ENCODE measurements around the gene REXO5.

REXO5 gene

GRCh38 chr16:20853143-20853542 is 46.8 kb downstream of the REXO5 start:
- in situ Hi-C loops (cut with HindIII; ENCODE audit: low pct_ligation_motif_present, low sequenced_read_pairs) = no loop called here
- Histone ChIP-seq H3K4me3 (ENCODE audit: low read depth, low read length) (no peak overlapping the region), H3K27ac (no peak overlapping the region), H3K36me3 (replicated peaks) (peaks cover 13% of the 10 kb centered on the region), H3K27me3 (replicated peaks) (no peaks in the 10 kb centered on the region)
- TF ChIP-seq CTCF (IDR thresholded peaks at IDR 0.05; ENCODE audit: low read depth, low read length, missing control alignments) = no peak
- DNase-seq = no peak

- no peak overlapping the region for H3K27ac ChIP-seq
- H3K27me3 ChIP-seq (replicated peaks) = no peaks in the 10 kb centered on the region
- TF ChIP-seq CTCF (IDR thresholded peaks at IDR 0.05; ENCODE audit: low read depth, low read length, missing control alignments) = no peak
- in situ Hi-C loops (cut with HindIII; ENCODE audit: low pct_ligation_motif_present, low sequenced_read_pairs) = no loop called here
- H3K36me3 ChIP-seq (replicated peaks) = peaks cover 13% of the 10 kb centered on the region
- no peak overlapping the region for H3K4me3 ChIP-seq (ENCODE audit: low read depth, low read length)
- DNase-seq = no peak
Measured at GRCh38 chr16:20853981-20854620, 47.8 kb downstream of the REXO5 start.

- no peak for DNase-seq
- no peak for TF ChIP-seq CTCF (IDR thresholded peaks at IDR 0.05; ENCODE audit: low read depth, low read length, missing control alignments)
- Histone ChIP-seq H3K36me3 (replicated peaks) (peaks cover 18% of the 10 kb centered on the region), H3K4me3 (ENCODE audit: low read depth, low read length) (no peak overlapping the region), H3K27me3 (replicated peaks) (no peaks in the 10 kb centered on the region), H3K27ac (no peak overlapping the region)
- in situ Hi-C loops (cut with HindIII; ENCODE audit: low pct_ligation_motif_present, low sequenced_read_pairs) = no loop called here
Measured at GRCh38 chr16:20854963-20855362, 48.6 kb downstream of the REXO5 start.

GRCh38 chr16:20857281-20857680 is 51.0 kb downstream of the REXO5 start:
- H3K36me3 ChIP-seq (replicated peaks) = peaks cover 33% of the 10 kb centered on the region
- in situ Hi-C loops (cut with HindIII; ENCODE audit: low pct_ligation_motif_present, low sequenced_read_pairs) = no loop called here
- no peak for DNase-seq
- no peak for TF ChIP-seq CTCF (IDR thresholded peaks at IDR 0.05; ENCODE audit: low read depth, low read length, missing control alignments)
- H3K27me3 ChIP-seq (replicated peaks) = no peaks in the 10 kb centered on the region
- no peak overlapping the region for H3K4me3 ChIP-seq (ENCODE audit: low read depth, low read length)
- H3K27ac ChIP-seq = no peak overlapping the region

GRCh38 chr16:20859229-20859628 is 52.9 kb downstream of the REXO5 start:
- in situ Hi-C loops (cut with HindIII; ENCODE audit: low pct_ligation_motif_present, low sequenced_read_pairs) = no loop called here
- DNase-seq = no peak
- Histone ChIP-seq H3K4me3 (ENCODE audit: low read depth, low read length) (no peak overlapping the region), H3K27ac (no peak overlapping the region), H3K36me3 (replicated peaks) (peaks cover 33% of the 10 kb centered on the region), H3K27me3 (replicated peaks) (no peaks in the 10 kb centered on the region)
- TF ChIP-seq CTCF (IDR thresholded peaks at IDR 0.05; ENCODE audit: low read depth, low read length, missing control alignments) = no peak

GRCh38 chr16:20859699-20860098 is 53.4 kb downstream of the REXO5 start:
- DNase-seq = no peak
- H3K36me3 ChIP-seq (replicated peaks) = peaks cover 33% of the 10 kb centered on the region

More at GRCh38 chr16:20859699-20860098, 53.4 kb downstream of the REXO5 start:
- Histone ChIP-seq H3K4me3 (ENCODE audit: low read depth, low read length) (no peak overlapping the region), H3K27me3 (replicated peaks) (no peaks in the 10 kb centered on the region), H3K27ac (no peak overlapping the region)
- in situ Hi-C loops (cut with HindIII; ENCODE audit: low pct_ligation_motif_present, low sequenced_read_pairs) = no loop called here
- TF ChIP-seq CTCF (IDR thresholded peaks at IDR 0.05; ENCODE audit: low read depth, low read length, missing control alignments) = no peak
